Brain microvascular endothelial cell (primary cell): ENCODE data around the gene FGB.

Experiments used
- DNase-seq: peaks from one replicate; pipeline ENCODE4 v3.0.0-alpha.2; 2020
- H3K27ac ChIP-seq: fragments of 250-450 bp; sonication (Bioruptor Pico); 2 replicates; pipeline ENCODE4 v1.5.1; 2020; ENCODE audit warnings: mild to moderate bottlenecking, moderate library complexity
- H3K27me3 ChIP-seq: fragments of 250-450 bp; sonication (Bioruptor Pico); replicated peaks from 2 replicates; pipeline ENCODE4 v1.5.1; 2020; ENCODE audit warnings: mild to moderate bottlenecking
- H3K36me3 ChIP-seq: fragments of 250-450 bp; sonication (Bioruptor Pico); replicated peaks from 2 replicates; pipeline ENCODE4 v1.5.1; 2020; ENCODE audit warnings: mild to moderate bottlenecking
- H3K4me3 ChIP-seq: 2 replicates; pipeline ENCODE4 v1.5.1; 2011; ENCODE audit warnings: low read depth, mild to moderate bottlenecking, control low read depth, low read length, moderate library complexity
- in situ Hi-C: cut with HindIII; loops from 2 replicates; pipeline ENCODE4 v1.10.0; 2017; ENCODE audit warnings: low sequenced_read_pairs, low pct_ligation_motif_present
- TF ChIP-seq, protein P1 (sequence below): IDR thresholded peaks from 2 replicates; pipeline ENCODE4 v1.5.1; 2011; ENCODE audit warnings: low read depth, mild to moderate bottlenecking, moderate library complexity, low read length, control low read depth, inconsistent platforms; ENCODE audit errors: missing control alignments

Gene FGB

DNA sequence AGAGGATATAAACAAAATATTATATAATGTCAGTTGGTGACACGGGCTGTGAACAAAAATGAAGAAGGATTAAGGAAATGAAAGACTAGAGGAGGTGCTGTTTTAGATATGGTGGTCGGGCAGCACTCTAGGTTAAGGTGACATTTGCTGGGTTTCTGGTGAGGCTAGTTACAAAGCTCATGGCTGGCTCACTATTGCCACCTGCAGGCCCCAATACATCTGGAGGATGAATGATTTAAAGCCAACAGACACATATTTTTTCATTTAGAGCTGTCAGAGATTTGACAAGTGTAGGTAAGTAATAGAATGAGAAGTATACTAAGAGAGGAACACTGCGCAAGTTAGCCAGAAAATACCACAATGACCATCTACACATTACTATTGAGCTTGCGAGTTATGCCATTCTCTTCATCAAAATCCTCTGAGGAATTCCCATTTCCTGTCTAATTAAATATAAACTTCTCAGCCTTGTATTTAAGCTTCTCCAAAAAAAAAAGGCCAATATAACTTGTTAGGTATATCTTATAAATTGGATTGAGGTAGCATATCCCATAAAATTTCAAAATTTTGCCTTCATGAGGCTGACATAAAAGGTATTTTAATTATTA lies 56.0 kb downstream of the FGB start:
- Histone ChIP-seq H3K27me3 (no peaks in the 10 kb centered on the region), H3K36me3 (no peaks in the 10 kb centered on the region), H3K4me3 (no peak overlapping the region), H3K27ac (no peak overlapping the region)
- TF ChIP-seq, protein P1, sequence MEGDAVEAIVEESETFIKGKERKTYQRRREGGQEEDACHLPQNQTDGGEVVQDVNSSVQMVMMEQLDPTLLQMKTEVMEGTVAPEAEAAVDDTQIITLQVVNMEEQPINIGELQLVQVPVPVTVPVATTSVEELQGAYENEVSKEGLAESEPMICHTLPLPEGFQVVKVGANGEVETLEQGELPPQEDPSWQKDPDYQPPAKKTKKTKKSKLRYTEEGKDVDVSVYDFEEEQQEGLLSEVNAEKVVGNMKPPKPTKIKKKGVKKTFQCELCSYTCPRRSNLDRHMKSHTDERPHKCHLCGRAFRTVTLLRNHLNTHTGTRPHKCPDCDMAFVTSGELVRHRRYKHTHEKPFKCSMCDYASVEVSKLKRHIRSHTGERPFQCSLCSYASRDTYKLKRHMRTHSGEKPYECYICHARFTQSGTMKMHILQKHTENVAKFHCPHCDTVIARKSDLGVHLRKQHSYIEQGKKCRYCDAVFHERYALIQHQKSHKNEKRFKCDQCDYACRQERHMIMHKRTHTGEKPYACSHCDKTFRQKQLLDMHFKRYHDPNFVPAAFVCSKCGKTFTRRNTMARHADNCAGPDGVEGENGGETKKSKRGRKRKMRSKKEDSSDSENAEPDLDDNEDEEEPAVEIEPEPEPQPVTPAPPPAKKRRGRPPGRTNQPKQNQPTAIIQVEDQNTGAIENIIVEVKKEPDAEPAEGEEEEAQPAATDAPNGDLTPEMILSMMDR, result peak; percentile 85
- in situ Hi-C loops, result no loop called here
- peak; percentile 69 for DNase-seq

DNA sequence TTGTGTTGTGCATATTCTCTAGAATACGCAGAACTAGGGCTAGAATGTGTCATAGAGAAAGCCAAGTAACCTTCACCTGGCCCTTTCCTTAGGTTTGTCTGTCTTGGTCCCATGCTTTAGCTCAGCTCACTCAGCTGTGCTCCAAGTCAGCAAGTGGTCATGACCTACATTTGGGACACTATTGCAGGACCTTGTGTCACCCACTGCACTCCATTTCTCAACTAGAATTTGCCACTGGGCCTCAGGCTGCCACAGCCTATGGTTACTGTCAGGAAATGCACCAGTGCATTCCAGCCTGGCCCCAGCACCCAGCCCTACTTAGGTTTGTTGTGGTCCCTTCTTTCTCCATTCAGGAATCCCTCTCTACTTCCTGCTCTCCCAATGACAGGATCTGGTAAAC lies 57.3 kb downstream of the FGB start:
- no peak for DNase-seq
- Histone ChIP-seq H3K27me3 (no peaks in the 10 kb centered on the region), H3K36me3 (no peaks in the 10 kb centered on the region), H3K27ac (no peak overlapping the region), H3K4me3 (no peak overlapping the region)
- in situ Hi-C loops, result no loop called here
- TF ChIP-seq, protein P1, result no peak
